Stimulated activated CD4-positive, alpha-beta T cell treated with anti-CD3 and anti-CD28 coated beads, TNF-alpha, amount 100 ng/mL, for 48 hours (primary cell): ENCODE results near the gene TOR1A.

ENCODE experiments used
- DNase-seq, 3 donors: peaks; one replicate each; pipeline ENCODE4 v3.0.0-alpha.2; 2020; ENCODE audit warnings: low read depth in 3 of 3

TOR1A gene

GRCh38 chr9:129823935-129824601, at the start of gene TOR1A:
TSS of gene TOR1A (minus strand) at chr9:129824136. CDS start at chr9:129824085, 51 bp downstream.
- peak; percentile 82 to 89 (median 88) for DNase-seq

- DNase-seq = no peak
Observed at GRCh38 chr9:129871046-129871445, 47.1 kb upstream of the TOR1A start.

- DNase-seq = no peak
Observed at GRCh38 chr9:129869585-129870501, 45.9 kb upstream of the TOR1A start.

GRCh38 chr9:129868872-129869486, 45.0 kb upstream of the TOR1A start:
- peak in 2 of 3 donors; percentile 76 to 81 for DNase-seq

- no peak for DNase-seq
Observed at GRCh38 chr9:129868023-129868871, 44.3 kb upstream of the TOR1A start.

GRCh38 chr9:129867136-129868022, 43.4 kb upstream of the TOR1A start:
- DNase-seq = no peak

- no peak for DNase-seq
Observed at GRCh38 chr9:129866394-129867135, 42.6 kb upstream of the TOR1A start.

GRCh38 chr9:129865668-129866320, 41.9 kb upstream of the TOR1A start:
- DNase-seq = no peak

- DNase-seq = no peak
Observed at GRCh38 chr9:129864991-129865647, 41.2 kb upstream of the TOR1A start.

GRCh38 chr9:129863059-129863690, 39.2 kb upstream of the TOR1A start:
- DNase-seq = peak in 1 of 3 donors; percentile 59

- no peak for DNase-seq
Observed at GRCh38 chr9:129861447-129861827, 37.5 kb upstream of the TOR1A start.

GRCh38 chr9:129860653-129861446, 36.9 kb upstream of the TOR1A start:
- no peak for DNase-seq

GRCh38 chr9:129858167-129858962, 34.4 kb upstream of the TOR1A start:
- no peak for DNase-seq

- DNase-seq = no peak
Observed at GRCh38 chr9:129857207-129857606, 33.3 kb upstream of the TOR1A start.

- DNase-seq = no peak
Observed at GRCh38 chr9:129854588-129855110, 30.7 kb upstream of the TOR1A start.

GRCh38 chr9:129853614-129854013, 29.7 kb upstream of the TOR1A start:
- DNase-seq = no peak
